ENCODE data around the gene PDX1. TPM values are rescaled to one million over a fixed set of nuclear protein-coding genes. Genes with fewer than 3 reads are reported as not detected.

Gene PDX1
- total RNA-seq, 1 experiment from 2014 or later = not detected

DNA sequence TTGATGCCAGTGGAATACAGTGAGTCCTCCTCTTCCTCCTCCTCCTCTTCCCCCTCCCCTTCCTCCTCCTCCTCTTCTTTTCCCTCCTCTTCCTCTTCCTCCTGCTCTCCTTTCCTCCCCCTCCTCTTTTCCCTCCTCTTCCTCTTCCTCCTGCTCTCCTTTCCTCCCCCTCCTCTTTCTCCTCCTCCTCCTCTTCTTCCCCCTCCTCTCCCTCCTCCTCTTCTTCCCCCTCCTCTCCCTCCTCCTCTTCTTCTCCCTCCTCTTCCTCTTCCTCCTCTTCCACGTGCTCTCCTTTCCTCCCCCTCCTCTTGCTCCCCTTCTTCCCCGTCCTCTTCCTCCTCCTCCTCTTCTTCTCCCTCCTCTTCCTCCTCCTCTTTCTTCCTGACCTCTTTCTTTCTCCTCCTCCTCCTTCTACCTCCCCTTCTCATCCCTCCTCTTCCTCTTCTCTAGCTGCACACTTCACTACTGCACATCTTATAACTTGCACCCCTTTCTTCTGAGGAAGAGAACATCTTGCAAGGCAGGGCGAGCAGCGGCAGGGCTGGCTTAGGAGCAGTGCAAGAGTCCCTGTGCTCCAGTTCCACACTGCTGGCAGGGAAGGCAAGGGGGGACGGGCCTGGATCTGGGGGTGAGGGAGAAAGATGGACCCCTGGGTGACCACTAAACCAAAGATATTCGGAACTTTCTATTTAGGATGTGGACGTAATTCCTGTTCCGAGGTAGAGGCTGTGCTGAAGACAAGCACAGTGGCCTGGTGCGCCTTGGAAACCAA is 5.6 kb downstream of the PDX1 start:
- no peak for DNase-seq (ENCODE audit: low spot score)
- Histone ChIP-seq H3K36me3 (ENCODE audit: insufficient read depth, low read length, poor library complexity, severe bottlenecking) (no peaks in the 10 kb centered on the region), H3K4me1 (ENCODE audit: insufficient read depth, low read length, poor library complexity, severe bottlenecking) (peaks cover 7% of the 10 kb centered on the region), H3K9me3 (ENCODE audit: low read depth, low read length, poor library complexity, severe bottlenecking) (no peaks in the 10 kb centered on the region), H3K27ac (ENCODE audit: low read depth, low read length, poor library complexity, severe bottlenecking) (no peak overlapping the region), H3K4me3 (ENCODE audit: low read depth, low read length, poor library complexity, severe bottlenecking) (no peak overlapping the region), H3K27me3 (replicated peaks; ENCODE audit: insufficient read depth, low read depth, low read length, poor library complexity) (peaks cover 100% of the 10 kb centered on the region)
- POLR2A ChIA-PET (ENCODE audit: low non-redundant PET) = no interaction called here
- BruUV-seq (replicated peaks) = no TSS peak
- CTCF ChIA-PET = no interaction called here
- no peak for TF ChIP-seq EZH2 (IDR thresholded peaks at IDR 0.05; ENCODE audit: borderline replicate concordance, low read depth, low read length, poor library complexity, severe bottlenecking)
- TF ChIP-seq, protein P1, sequence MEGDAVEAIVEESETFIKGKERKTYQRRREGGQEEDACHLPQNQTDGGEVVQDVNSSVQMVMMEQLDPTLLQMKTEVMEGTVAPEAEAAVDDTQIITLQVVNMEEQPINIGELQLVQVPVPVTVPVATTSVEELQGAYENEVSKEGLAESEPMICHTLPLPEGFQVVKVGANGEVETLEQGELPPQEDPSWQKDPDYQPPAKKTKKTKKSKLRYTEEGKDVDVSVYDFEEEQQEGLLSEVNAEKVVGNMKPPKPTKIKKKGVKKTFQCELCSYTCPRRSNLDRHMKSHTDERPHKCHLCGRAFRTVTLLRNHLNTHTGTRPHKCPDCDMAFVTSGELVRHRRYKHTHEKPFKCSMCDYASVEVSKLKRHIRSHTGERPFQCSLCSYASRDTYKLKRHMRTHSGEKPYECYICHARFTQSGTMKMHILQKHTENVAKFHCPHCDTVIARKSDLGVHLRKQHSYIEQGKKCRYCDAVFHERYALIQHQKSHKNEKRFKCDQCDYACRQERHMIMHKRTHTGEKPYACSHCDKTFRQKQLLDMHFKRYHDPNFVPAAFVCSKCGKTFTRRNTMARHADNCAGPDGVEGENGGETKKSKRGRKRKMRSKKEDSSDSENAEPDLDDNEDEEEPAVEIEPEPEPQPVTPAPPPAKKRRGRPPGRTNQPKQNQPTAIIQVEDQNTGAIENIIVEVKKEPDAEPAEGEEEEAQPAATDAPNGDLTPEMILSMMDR (conservative IDR thresholded peaks at IDR 0.05; ENCODE audit: low read depth, low read length) = no peak
- intact Hi-C loops (cut with micrococcal nuclease; ENCODE audit: unreplicated experiment) = no loop called here

DNA sequence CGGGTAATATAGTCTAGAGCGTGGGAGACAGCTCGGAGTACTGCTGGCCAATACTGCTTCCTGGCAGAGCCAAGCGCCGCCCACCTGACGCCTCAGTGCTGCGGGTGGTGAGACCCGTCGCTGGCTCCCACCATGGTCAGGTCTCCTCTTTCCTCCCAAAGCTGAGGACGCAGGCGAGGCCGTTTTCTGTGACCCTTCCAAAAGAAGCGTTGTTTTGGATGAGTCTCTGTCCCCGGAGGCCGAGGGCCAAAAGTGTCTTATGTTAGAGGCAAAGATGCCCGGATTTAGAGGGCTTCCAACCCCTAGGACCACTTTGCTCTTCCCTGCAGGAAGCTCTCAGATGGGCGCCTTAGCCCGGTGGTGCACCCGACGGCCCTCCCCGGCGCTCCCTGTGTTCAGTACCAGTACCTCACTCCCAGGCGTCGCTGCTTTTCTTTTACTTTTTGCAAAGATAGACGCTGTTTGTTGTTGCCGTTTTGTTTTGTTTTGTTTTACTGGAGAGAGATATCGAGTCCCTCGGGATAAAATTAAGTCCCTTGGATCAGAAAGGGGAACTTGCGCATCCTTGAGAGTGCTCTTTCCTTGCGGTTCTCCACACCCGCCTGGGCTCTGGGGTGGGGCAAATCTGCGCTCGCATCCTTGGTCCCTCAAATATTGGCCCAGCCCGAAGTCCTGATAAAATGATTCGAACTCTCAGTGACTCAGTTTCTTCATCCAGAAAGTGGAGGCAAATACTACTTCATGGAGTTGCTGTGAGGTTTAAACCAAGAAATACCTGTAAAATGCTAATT is 7.0 kb downstream of the PDX1 start:
- POLR2A ChIA-PET (ENCODE audit: low non-redundant PET) = no interaction called here
- CTCF ChIA-PET = no interaction called here
- DNase-seq (ENCODE audit: low spot score) = no peak

DNA sequence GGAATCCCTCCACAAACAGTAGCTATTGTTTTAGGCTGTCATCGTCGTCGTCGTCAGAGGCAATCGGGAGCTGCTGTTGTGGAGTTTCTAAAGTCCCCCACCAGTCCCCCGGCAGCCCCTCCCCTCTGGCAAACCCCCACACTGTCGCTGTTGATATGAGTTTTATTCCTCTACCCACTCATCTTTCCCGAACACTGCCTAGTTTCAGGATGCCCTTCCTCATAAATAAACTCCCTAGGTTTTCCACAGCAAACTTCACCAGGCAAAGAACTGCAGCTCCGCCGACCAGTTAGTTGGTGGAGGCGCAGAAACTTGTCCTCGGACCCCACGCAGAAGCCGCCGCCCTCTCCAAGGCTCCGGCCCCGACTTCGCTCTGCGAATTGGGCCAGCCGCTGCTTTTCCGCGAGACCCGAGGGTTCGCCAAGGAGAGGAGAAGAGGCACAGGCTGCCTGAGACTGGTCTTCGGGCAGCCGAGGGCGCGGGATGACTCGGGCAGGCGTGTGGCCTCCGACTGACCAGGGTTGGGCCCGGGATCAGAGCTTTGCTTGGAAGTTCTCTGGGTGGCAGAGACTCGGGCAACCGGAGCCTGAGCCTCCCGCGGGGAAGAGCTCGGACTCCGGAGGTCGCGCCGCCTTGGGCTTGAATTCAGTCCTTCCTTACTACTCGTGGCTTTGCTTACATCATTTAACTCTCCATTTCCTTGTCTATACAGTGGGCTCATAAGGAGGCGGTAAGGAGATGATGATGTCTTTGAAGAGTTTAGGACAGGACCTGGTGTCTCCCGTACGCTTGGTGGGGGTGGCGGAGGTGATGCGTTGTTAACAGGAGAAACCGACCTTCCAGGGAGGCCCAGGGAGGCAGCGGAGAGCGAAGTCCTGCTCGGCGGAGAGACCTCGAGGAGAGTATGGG is 7.9 kb downstream of the PDX1 start:
- POLR2A ChIA-PET (ENCODE audit: low non-redundant PET) = no interaction called here
- H3K27me3 ChIP-seq (replicated peaks; ENCODE audit: insufficient read depth, low read depth, low read length, poor library complexity) = peaks cover 93% of the 10 kb centered on the region
- no peaks in the 10 kb centered on the region for H3K9me3 ChIP-seq (ENCODE audit: low read depth, low read length, poor library complexity, severe bottlenecking)
- CTCF ChIA-PET = no interaction called here
- TF ChIP-seq EZH2 (IDR thresholded peaks at IDR 0.05; ENCODE audit: borderline replicate concordance, low read depth, low read length, poor library complexity, severe bottlenecking) = peak; percentile 92
- TF ChIP-seq, protein P1 (conservative IDR thresholded peaks at IDR 0.05; ENCODE audit: low read depth, low read length) = no peak
- H3K27ac ChIP-seq (ENCODE audit: low read depth, low read length, poor library complexity, severe bottlenecking) = no peak overlapping the region
- no peaks in the 10 kb centered on the region for H3K36me3 ChIP-seq (ENCODE audit: insufficient read depth, low read length, poor library complexity, severe bottlenecking)
- H3K4me3 ChIP-seq (ENCODE audit: low read depth, low read length, poor library complexity, severe bottlenecking) = no peak overlapping the region
- no peak for DNase-seq (ENCODE audit: low spot score)
- no TSS peak for BruUV-seq (replicated peaks)
- intact Hi-C loops (cut with micrococcal nuclease; ENCODE audit: unreplicated experiment) = no loop called here
- no peaks in the 10 kb centered on the region for H3K4me1 ChIP-seq (ENCODE audit: insufficient read depth, low read length, poor library complexity, severe bottlenecking)

More for the DNA sequence above, 7.0 kb downstream of the PDX1 start:
- H3K36me3 ChIP-seq (ENCODE audit: insufficient read depth, low read length, poor library complexity, severe bottlenecking) = no peaks in the 10 kb centered on the region
- peaks cover 99% of the 10 kb centered on the region for H3K27me3 ChIP-seq (replicated peaks; ENCODE audit: insufficient read depth, low read depth, low read length, poor library complexity)
- H3K4me1 ChIP-seq (ENCODE audit: insufficient read depth, low read length, poor library complexity, severe bottlenecking) = no peaks in the 10 kb centered on the region
- no peaks in the 10 kb centered on the region for H3K9me3 ChIP-seq (ENCODE audit: low read depth, low read length, poor library complexity, severe bottlenecking)
- BruUV-seq (replicated peaks) = no TSS peak
- TF ChIP-seq, protein P1 (conservative IDR thresholded peaks at IDR 0.05; ENCODE audit: low read depth, low read length) = no peak
- peak; percentile 64 for TF ChIP-seq EZH2 (IDR thresholded peaks at IDR 0.05; ENCODE audit: borderline replicate concordance, low read depth, low read length, poor library complexity, severe bottlenecking)
- no peak overlapping the region for H3K4me3 ChIP-seq (ENCODE audit: low read depth, low read length, poor library complexity, severe bottlenecking)
- intact Hi-C loops (cut with micrococcal nuclease; ENCODE audit: unreplicated experiment) = no loop called here
- no peak overlapping the region for H3K27ac ChIP-seq (ENCODE audit: low read depth, low read length, poor library complexity, severe bottlenecking)

All from A673 (cell line).